Dermis microvascular lymphatic vessel endothelial cell (primary cell): ENCODE results near the gene ARMC6. TPM values are rescaled to one million over a fixed set of nuclear protein-coding genes. Genes with fewer than 3 reads are reported as not detected.
A peak's percentile ranks its signal among the peaks of the same experiment; 100 is the strongest.

ENCODE experiments used
- DNase-seq, 2 donors: peaks; one replicate each; pipeline versions ENCODE4 v3.0.0 to v3.0.0-alpha.2; 2010; ENCODE audit warnings: low read depth in 2 of 2
- total RNA-seq: library from RNA; depleted of rRNA; stranded (reverse); fragments of >200 nt; gene quantifications from 2 replicates; pipeline ENCODE4 v1.2.1, GENCODE V29; 2014

Gene ARMC6
- 41.0 and 53.7 TPM in 2 replicates for total RNA-seq

DNA sequence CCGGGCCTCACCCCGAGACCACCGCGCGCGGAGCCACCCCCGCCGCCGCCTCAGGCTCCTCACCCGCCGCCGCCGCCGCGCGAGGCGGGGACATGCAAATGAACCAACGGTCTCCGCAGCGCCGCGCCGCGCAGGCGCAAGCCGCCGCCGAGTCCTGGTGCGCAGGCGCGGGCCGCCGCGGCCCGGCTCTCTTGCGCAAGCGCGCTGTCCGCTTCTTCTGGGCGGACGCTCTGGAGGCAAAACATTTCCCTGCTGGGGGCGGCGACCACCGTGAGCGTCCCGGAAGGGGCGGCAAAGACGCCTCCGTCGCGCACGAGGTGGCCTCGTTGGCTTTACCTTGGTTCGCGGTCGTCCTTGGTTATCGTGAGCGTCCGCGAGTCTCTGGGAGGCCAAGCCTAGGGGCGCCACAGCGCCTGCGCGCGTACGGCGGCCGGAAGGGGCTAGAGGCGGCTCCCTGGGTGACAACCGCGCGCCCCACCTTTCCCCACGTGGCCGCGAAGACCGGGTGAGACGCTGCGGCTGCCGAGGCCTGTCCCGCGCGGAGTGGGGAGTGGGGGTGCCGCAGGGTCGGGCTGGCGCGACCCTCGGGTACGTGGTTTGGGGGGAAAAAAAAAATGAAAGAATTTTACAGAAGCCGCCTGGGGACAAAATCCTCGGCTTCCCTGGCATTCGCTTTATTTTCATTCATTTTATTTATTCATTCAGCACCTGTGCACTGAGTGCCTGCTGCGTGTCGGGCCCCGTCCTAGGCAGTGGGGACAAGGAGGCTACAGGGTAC is at the start of gene ARMC6, which contains the start of gene SUGP2:
Gene ARMC6 (plus strand): TSS at position 178 of the 778 bp plus-strand sequence. CDS start 607 bp downstream, outside the sequence.
Gene SUGP2 (minus strand): TSS at position 92 of the 778 bp plus-strand sequence. CDS start 2,446 bp downstream, outside the sequence.
- peak; percentile 78 to 89 for DNase-seq

DNA sequence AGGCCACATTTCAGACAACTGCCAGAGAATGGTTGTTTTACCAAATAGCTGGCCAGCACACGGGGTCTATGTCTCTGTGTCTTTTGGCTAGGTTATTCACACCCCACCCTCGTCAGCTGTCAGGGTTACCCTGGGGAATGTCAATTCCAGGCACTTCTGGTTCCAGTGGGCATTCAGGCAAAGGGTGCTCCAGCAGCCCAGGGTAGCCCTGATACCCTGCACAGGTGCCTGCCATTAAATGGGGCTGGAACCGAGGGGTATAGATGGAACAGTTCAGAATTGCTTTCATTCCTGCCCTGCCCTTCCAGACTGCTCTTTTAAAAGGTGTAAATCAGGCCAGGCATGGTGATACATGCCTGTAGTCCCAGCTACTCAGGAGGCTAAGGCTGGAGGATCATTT is 49.2 kb upstream of the ARMC6 start:
- no peak for DNase-seq

DNA sequence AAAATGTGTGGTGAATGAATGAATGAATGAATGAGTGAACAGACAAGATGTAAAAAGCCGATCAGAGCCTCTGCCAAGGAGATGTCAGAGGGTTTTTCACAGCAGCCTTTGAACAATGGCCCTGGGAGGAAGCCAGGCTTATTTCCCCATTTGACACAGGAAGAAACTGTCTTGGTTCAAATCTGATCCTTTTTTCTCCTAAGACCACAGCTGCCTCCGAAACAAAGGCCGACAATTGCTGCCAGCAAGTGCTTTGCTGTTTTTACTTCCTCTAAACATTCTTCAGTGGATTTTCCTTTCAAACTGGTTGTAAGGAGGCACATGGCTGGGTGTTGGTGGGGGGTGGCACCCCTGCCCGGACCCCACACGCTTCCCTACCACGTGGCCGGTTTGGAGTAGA is 48.1 kb upstream of the ARMC6 start:
- peak in 1 of 2 donors; percentile 88 for DNase-seq

DNA sequence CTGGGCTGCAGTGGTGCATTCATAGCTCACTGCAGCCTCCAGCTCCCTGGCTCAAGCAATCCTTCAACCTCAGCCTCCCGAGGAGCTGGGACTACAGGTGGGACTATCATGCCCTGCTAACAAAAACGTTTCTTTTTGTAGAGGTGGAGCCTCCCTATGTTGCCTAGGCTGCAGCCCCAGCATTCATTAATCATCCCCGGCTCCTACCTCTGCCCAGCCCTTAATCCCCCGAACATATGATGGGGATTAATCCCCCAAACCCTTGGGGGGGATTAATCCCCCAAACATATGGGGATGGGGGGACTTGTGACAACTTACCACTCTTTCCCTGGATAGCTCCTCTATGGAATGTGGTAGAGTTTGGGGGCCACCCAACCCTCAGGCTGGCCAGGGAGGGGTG is 45.9 kb upstream of the ARMC6 start:
- DNase-seq = no peak

DNA sequence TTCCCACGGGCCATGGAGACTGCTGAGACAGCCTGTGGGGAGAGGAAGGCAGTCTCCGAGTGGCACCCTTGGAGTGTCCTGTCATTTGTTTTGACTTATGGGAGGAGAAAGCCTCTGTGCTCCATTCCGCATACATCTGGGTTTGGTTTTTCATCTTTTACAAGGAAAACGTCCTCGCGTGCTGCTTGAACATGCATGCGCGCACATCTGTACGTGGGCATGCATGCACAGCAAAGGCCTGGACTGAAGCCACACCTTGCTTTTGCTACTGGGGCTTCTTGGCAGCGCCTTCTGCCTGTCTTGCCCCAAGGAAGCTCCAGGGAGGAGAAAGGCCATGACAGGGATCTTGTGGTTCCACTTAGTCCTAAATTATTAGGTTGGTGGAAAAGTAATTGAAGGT is 44.1 kb upstream of the ARMC6 start:
- DNase-seq = no peak

DNA sequence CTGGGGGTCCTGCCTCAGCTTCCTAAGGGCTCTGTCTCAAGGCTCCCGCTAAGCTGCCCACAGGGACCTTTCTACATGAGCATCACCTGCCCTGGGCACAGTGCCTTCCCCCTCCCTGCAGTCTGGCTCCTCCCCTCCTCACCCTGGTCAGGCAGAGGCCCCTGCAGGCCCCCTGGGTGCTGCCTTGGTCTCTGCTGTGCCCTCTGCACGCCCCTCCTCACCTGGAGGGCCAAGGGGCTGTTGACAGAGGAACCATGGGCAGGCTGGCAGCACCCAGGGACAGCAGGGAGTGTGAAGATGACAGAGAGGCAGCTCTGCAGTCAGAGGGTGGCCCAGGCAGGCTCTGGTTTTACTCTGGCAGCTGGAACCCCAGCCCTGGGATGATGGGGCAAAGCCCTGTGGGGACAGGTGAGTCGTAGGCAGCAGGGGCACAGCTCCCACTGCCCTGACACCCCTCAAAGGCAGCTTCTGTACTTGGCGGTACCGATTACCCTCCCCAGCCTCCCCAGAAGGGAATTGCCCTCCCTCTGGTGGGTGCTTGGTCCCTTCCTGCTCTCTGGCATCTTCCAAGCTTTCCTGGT is 43.2 kb upstream of the ARMC6 start:
- no peak for DNase-seq

DNA sequence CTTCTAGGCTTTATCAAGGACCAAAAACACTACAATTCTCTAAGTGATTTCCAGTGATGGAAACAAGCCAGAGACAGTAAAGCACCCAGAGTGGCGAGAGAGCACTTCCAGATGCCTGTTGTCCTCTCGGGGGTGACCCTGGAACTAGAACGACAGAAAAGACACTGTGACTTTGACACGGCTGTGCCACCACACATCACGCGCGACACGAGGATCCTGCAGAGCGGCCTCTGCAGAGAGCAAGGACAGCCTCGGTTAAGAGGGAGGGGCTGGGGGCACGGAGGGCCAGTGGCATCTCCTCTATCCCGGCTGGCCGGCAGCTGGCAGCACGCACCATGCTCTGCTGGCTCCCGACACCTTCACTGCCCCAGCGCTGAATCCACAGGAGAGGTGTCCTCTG is 42.4 kb upstream of the ARMC6 start:
- DNase-seq = no peak

DNA sequence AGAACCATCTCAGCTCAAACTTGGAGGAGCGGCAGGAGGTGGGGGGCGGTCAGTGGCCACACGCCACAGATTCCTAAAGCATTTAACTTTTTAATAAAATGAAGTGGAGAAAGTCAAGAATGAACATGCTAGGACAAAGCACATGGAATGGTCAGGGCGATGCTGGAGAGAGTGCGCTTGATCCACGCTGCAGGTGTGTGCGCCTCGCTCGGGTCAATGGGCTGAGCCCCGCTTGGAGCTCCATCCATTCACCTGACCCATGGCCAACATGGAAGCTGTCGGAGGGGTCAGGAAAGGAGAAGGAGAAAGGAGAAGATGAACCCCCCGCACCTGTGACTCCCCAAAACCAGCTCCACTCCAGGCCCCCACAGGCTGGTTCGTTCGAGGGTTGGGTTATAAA is 41.9 kb upstream of the ARMC6 start:
- DNase-seq = no peak

DNA sequence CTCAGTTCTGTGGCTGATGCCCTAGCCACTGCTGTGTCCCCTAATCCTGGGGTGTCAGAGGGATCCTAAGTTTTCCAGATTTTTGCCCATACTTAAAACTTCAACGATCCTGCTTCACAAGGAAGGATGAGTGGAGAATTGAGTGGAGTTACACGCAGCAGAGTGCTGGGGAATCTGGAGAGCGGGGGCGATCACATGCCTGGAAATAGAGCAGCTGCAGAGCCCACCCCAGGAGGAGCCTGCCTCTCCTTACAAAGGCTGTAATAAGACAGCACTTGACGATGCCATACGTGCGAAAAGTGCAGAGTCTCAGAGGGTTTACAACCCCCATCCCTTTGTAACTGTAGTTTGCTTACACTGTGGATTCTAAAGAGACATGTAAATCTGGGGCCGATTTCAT is 40.7 kb upstream of the ARMC6 start:
- DNase-seq = no peak

DNA sequence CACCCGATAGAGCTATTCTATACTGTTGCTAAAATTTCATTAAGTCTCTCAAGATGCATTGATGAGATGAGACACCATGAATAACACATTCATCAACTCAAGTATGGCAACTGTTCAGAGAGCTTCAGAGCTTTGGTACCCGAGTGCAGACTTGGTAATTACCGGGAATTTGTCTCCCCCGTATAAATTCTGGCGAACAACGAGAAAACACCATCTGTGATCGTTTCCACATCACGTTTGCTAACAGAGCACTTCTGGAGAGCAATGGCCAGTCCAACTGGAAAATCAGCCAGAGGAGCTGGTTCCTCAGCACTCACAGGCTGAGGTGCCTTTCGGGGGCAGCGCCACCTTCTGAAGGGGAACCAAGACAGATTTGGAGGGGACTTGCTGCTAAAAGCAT is 40.3 kb upstream of the ARMC6 start:
- no peak for DNase-seq

DNA sequence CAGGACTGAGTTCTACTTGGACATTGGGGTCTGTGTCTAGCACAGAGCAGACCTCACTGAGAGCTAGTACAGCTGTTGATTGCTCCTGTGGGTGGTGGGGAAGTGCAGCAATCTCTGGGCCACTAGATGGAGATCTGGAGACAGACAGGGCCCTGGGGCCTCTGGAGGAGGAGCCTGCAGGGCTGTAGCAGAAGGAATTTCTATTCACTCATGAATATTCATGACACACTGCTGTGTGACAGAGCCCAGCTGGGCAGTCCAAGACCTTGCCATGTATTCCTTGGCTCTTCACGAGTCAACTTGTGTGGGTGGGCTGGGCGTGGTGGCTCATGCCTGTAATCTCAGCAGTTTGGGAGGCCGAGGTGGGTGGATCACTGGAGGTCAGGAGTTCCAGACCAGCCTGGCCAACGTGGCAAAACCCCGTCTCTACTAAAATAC is 37.6 kb upstream of the ARMC6 start:
- peak in 1 of 2 donors; percentile 78 for DNase-seq

DNA sequence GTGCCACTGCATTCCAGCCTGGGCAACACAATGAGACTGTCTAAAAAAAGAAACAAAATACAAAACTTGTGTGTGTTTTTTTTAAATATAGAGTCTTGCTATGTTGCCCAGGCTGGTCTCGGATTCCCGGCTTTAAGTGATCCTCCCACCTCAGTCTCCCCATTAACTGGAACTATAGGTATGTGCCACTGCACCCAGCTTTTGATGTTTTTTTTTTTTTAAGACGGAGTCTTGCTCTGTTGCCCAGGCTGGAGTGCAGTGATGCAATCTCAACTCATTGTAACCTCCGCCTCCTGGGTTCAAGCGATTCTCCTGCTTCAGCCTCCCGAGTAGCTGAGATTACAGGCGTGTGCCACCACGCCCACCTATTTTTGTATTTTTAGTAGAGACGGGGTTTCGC is 37.1 kb upstream of the ARMC6 start:
- DNase-seq = no peak

DNA sequence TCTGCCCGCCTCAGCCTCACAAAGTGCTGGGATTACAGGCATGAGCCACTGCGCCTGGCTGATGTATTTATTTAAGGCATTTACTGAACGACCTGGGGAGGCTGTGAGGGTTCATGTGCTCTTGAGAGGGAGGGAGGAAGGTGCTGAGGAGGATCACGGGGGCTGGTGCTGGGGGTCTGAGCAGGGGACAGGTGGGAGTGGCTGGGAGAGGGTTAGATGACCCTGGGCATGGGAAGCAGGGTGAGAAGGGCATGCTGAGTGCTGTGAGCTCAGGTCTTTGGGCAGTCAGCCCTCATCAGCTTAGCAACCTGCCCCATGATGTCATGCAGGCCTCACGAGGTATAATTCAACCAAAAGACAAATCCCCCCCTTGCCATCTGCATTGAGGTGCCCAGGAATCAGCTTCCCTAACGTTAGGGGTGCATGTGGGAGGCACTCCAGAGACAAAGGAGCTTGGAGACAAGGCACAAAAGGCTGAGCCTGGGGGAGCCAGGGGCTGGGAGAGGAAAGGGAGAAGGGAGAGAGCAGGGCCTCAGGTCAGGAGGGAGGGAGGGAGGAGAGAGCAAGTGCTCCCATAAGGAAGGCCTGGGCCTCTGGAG is 36.5 kb upstream of the ARMC6 start:
- no peak for DNase-seq

DNA sequence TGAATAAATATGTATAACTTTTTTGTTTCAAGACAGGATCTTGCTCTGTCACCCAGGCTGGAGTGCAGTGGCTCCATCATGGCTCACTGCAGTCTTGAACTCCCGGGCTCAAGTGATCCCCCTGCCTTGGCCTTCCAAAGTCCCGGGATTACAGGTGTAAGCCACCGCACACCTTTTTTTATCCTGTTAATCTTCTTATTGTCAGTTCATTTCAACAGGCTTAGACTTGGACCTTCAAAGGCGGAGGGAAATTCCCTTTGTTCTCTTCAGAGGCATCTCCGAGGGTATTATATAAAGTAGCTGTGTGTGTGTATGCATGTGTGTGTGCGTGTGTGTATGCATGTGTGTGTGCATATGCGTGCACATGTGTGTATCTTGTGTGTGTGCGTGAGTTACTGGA is 35.1 kb upstream of the ARMC6 start:
- no peak for DNase-seq

DNA sequence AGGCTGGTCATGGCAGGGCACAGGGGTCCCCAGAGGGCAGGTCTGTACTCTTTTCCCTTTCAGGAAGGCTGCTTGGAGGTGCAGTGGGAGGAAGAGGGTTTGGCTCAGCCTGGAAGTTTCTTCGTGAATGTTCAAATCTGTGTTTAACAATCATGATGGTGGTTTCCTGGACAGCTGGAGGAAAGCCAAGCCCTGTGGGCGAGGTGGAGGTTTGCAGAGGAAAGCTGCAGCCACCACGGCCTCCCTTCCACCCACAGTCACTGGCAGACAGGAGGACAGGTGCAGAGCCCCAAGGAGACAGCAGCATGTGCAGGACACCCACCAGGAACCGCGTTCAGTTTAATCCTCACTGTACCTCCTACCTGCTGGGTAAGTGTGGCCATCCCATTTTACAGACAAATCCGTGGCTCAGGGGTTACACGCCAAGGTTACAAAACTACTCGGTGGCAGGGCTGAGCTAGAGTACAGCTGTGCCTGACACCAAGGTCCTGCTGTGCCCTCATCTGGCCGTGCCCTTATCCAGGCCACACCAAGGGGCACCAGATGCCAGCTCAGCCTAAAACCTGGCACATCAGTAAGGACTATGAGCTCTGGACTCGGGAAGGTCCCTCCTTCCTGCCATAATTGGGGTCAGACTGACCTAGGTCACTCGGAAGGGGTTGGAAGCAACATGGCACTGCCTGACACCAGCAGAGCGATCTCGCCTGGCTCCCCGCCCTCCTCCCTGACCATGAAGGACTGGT is 34.2 kb upstream of the ARMC6 start:
- DNase-seq = peak in 1 of 2 donors; percentile 53

DNA sequence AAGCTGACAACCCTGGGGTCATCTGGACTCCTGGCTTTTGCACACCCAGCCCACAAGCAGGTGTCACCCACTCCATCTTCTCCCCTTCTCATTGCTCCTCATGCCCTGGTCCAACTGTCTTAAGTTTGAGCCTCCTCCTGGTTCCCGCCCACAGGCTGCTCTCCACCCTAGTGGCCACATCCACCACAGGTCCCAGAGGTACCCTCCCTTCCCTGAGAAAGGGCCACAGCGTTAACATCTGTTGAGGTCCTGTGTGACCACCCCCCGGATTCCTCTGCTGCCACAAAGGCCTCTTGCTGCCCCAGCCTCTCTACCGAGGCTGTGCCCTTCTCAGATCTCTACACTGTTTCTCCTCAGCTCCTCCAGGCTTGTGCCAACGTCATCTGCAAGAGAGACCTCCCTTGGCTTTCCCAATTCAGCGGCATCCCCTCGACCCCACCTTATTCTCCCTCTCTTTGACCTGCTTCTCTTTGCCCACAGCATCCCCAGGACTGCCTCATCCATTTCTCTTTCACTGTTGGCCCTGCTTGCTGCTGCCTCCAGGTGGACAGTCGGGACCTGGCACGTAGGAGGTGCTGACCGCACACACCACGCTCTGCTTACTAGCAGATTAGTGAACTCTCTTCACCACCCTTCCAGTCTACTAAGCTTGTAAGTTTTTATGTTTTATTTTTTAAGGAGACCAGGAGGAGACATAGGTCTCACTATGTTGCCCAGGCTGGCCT is 33.3 kb upstream of the ARMC6 start:
- DNase-seq = peak in 1 of 2 donors; percentile 39

DNA sequence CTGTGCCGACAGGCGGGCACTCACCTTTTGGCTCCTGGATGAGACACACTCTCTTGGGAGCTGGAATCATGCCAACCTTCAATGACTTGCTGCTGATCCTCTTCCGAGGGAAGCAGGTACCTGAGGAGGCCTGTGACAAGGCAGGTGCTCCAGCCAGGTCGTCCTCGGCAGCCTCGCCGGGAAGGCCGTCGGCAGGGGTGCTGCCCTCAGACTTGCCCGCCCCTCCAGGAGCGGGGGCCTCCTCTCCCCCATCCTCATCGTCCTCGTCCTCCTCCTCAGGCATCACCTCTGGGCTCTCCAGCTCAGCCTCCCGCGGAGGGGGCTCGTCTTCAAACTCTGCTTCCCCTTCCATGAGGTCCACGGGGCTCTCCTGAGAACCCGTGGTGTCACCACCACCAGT is 29.3 kb upstream of the ARMC6 start:
- no peak for DNase-seq

DNA sequence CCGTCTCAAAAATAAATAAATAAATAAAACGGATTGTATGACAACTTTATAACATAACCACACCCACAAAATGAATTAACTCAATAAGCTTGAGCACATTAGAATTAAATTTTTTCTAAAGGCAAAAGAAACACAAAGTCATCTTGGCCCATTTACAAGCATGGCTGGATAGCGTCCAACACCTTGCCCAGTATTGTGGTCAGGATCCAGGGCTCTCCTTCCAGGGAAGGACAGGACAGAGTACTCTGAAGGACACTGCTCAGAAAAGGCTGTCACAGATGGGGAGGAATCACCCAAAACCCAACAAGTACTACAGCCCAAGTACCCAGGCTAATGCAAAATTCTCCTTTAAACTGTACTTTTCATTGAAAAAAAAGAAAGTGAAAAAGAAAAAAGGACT is 27.2 kb upstream of the ARMC6 start:
- no peak for DNase-seq

DNA sequence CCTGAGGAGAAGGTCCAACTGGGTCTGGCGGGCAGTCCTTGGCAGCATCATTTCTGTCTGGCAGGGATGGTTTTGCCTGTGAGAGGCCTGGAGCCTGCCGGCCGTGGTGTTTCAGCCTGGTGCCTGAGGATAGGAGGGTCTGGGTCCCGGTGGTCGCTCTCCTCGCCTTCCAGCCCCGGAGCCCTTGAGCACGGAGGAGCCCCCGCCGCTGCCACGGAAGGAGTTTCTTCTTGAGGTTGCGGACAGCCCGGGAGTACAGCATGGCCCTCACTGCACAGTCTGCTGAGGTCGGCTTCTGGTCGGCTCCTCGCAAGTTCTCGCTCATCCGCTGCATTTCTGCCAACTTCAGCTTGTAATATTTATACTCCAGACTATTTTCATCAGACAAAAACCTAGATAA is 23.5 kb upstream of the ARMC6 start:
- DNase-seq = no peak

DNA sequence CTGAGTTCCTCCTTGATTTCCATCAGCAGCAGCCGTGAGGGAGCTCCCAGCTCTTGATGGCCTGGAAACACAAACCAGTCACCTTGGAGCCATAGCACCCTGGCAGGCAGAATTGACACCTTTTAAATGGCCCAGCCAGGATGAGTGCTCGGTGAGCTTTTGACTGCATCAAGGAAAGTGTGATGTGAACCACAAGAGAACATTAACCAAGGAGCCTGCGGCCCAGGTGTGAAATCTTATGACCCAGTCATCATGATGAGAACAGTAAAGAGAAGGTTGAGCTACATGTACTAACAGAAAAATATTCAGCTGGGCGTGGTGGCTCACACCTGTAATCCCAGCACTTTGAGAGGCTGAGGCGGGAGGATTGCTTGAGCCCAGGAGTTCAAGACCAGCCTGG is 22.9 kb upstream of the ARMC6 start:
- DNase-seq = no peak

DNA sequence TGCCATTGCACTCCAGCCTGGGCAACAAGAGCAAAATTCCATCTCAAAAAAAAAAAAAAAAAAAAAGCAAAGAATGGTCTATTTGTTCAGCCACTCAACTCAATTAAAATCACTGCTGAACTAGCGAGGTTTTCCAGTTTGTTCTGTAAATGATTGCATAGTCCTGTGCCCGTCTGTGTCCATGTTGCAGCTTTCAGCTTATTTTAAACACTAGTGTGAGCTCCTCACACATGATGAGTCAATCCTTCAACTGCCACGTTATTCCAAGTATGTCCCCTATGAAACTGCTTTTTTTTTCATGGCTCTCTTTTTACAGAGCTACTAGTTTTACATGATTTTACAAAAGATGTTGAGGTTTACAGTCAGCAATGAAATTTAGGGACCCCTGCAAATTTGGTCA is 12.3 kb upstream of the ARMC6 start:
- no peak for DNase-seq
